CD14-positive monocyte (primary cell): ENCODE measurements around the gene MACROD1. TPM values are rescaled to one million over a fixed set of nuclear protein-coding genes. Genes with fewer than 3 reads are reported as not detected.

Experiments
- DNase-seq, 3 donors: peaks; one replicate each; pipeline ENCODE4 v3.0.0-alpha.2; 2011 to 2022
- H2AFZ ChIP-seq: 2 replicates; pipeline ENCODE4 v1.6.0; 2012; ENCODE audit warnings: mild to moderate bottlenecking, low read depth, low read length, inconsistent platforms; ENCODE audit not compliant: insufficient read depth, poor library complexity, severe bottlenecking
- H3K27ac ChIP-seq, 2 donors: 1 replicate in 1 of 2; 2 replicates in 1 of 2; pipeline ENCODE4 v1.5.1; 2012 to 2013; ENCODE audit warnings: low read length in 2 of 2, control low read depth in 1 of 2, inconsistent platforms in 1 of 2, low read depth in 1 of 2, mild to moderate bottlenecking in 1 of 2
- H3K27me3 ChIP-seq, 2 donors: one replicate each; pipeline versions ENCODE4 v1.6.0 to v1.6.1; 2011 to 2013; ENCODE audit warnings: low read length in 2 of 2; ENCODE audit not compliant: control insufficient read depth in 2 of 2, insufficient read depth in 2 of 2
- H3K36me3 ChIP-seq, 2 donors: replicated peaks in 1 of 2; 1 replicate in 1 of 2; 2 replicates in 1 of 2; pipeline versions ENCODE4 v1.5.1 to v1.6.1; 2012 to 2013; ENCODE audit warnings: low read length in 2 of 2, control low read depth in 1 of 2, inconsistent platforms in 1 of 2, mild to moderate bottlenecking in 1 of 2; ENCODE audit not compliant: insufficient read depth in 2 of 2, control insufficient read depth in 1 of 2
- H3K4me1 ChIP-seq, 2 donors: 1 replicate in 1 of 2; 2 replicates in 1 of 2; pipeline versions ENCODE4 v1.5.1 to v1.6.1; 2012 to 2013; ENCODE audit warnings: low read length in 2 of 2, control low read depth in 1 of 2, inconsistent platforms in 1 of 2, mild to moderate bottlenecking in 1 of 2, moderate library complexity in 1 of 2; ENCODE audit not compliant: insufficient read depth in 2 of 2, control insufficient read depth in 1 of 2
- H3K4me2 ChIP-seq: replicated peaks from 2 replicates; pipeline ENCODE3; 2012; ENCODE audit warnings: low read length, moderate library complexity, mild to moderate bottlenecking; ENCODE audit not compliant: poor library complexity, severe bottlenecking; ENCODE audit errors: extremely low read depth
- H3K4me3 ChIP-seq, 3 experiments: fragments of 200-600 bp in 1 of 3; sonication (generic) in 1 of 3; replicated peaks in 1 of 3; 1 replicate in 2 of 3; 2 replicates in 1 of 3; pipeline ENCODE4 v1.5.1; 2011 to 2013; ENCODE audit warnings: low read length in 3 of 3, mild to moderate bottlenecking in 3 of 3, control low read depth in 2 of 3, low read depth in 2 of 3, inconsistent platforms in 1 of 3, moderate library complexity in 1 of 3
- H3K79me2 ChIP-seq: 2 replicates; pipeline ENCODE4 v1.6.0; 2012; ENCODE audit warnings: mild to moderate bottlenecking, control low read depth, inconsistent platforms, low read length, moderate library complexity; ENCODE audit not compliant: insufficient read depth
- H3K9ac ChIP-seq: 2 replicates; pipeline ENCODE4 v1.6.0; 2017; ENCODE audit warnings: low read length, mild to moderate bottlenecking; ENCODE audit not compliant: insufficient read depth, poor library complexity, severe bottlenecking
- H3K9me3 ChIP-seq, 2 donors: replicated peaks in 1 of 2; 1 replicate in 1 of 2; 2 replicates in 1 of 2; pipeline versions ENCODE4 v1.5.1 to v1.6.1; 2012 to 2013; ENCODE audit warnings: low read length in 2 of 2, control low read depth in 1 of 2; ENCODE audit not compliant: control insufficient read depth in 1 of 2, insufficient read depth in 1 of 2
- H4K20me1 ChIP-seq: 2 replicates; pipeline ENCODE4 v1.6.0; 2012; ENCODE audit warnings: mild to moderate bottlenecking, low read length, control low read depth, moderate library complexity; ENCODE audit not compliant: insufficient read depth
- H3K27ac Mint-ChIP-seq, 7 donors: one replicate each; pipeline ENCODE4 v1.8.0; 2020; ENCODE audit warnings: mild to moderate bottlenecking in 7 of 7, mixed read lengths in 7 of 7, moderate library complexity in 6 of 7, inconsistent platforms in 2 of 7
- H3K27me3 Mint-ChIP-seq, 3 donors: one replicate each; pipeline ENCODE4 v1.8.0; 2021 to 2022; ENCODE audit warnings: low read depth in 3 of 3, mild to moderate bottlenecking in 3 of 3, mixed read lengths in 3 of 3, moderate library complexity in 3 of 3, inconsistent platforms in 1 of 3
- H3K36me3 Mint-ChIP-seq, 2 donors: one replicate each; pipeline ENCODE4 v1.8.0; 2020; ENCODE audit warnings: mixed read lengths in 2 of 2, inconsistent platforms in 1 of 2, mild to moderate bottlenecking in 1 of 2
- H3K4me1 Mint-ChIP-seq: one replicate; pipeline ENCODE4 v1.8.0; 2020; ENCODE audit warnings: mild to moderate bottlenecking, mixed read lengths
- H3K4me3 Mint-ChIP-seq, 2 donors: one replicate each; pipeline ENCODE4 v1.8.0; 2020; ENCODE audit warnings: mild to moderate bottlenecking in 2 of 2, mixed read lengths in 2 of 2, moderate library complexity in 1 of 2
- H3K9me3 Mint-ChIP-seq, 7 donors: one replicate each; pipeline ENCODE4 v1.8.0; 2020 to 2022; ENCODE audit warnings: mixed read lengths in 7 of 7, mild to moderate bottlenecking in 6 of 7, moderate library complexity in 6 of 7, inconsistent platforms in 2 of 7
- WGBS: methylation state at CpG from one replicate; pipeline ENCODE4 v1.1.5; 2013; ENCODE audit warnings: missing lambda C conversion rate; ENCODE audit not compliant: insufficient coverage; 5-methylcytosine and 5-hydroxymethylcytosine counted together
- intact Hi-C, 2 donors: fragments of 100-400 bp; cut with micrococcal nuclease; formaldehyde crosslinking; loops; one replicate each; pipeline versions ENCODE4 v1.15.0 to v1.15.1; 2023
- polyA plus RNA-seq, 3 donors: library from polyadenylated mRNA; depleted of rRNA in 1 of 3; unstranded in 2 of 3; stranded (reverse) in 1 of 3; fragments of 300-500 nt in 2 of 3; fragments of >200 nt in 1 of 3; fragmentation: Illumina TruSeq in 2 of 3; gene quantifications; 1 replicate in 2 of 3; 2 replicates in 1 of 3; pipeline ENCODE4 v1.2.3, GENCODE V29; 2012 to 2021
- TF ChIP-seq, protein P1 (sequence below): fragments of 200-600 bp; IDR thresholded peaks from one replicate; pipeline ENCODE4 v1.8.0; 2022; ENCODE audit warnings: antibody characterized with exemption, mild to moderate bottlenecking

The MACROD1 gene
- polyA plus RNA-seq, 3 donors: 1.5 to 2.4 (median 2.2) TPM

DNA sequence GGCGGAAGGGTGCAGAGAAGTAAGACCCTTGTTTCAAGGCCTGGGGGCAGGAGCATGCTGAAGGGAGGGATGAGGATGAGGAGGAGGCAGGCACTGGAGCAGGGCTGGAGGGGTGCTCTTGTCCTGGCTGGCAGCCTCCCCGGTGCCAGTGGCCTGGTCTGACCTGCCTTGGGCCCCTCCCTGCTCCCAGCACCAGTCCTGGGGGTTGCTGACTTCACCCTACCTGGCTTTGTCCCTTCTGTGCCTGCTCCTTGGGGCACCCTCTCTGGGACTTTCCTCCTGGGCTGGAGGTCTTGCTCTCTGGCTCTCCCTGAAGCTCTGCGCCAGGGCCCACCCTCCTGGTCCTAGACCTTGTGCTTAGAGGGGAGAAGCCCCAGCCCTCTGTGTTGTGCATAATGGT, 134.9 kb downstream of the MACROD1 start:
- intact Hi-C loops: no loop called here

DNA sequence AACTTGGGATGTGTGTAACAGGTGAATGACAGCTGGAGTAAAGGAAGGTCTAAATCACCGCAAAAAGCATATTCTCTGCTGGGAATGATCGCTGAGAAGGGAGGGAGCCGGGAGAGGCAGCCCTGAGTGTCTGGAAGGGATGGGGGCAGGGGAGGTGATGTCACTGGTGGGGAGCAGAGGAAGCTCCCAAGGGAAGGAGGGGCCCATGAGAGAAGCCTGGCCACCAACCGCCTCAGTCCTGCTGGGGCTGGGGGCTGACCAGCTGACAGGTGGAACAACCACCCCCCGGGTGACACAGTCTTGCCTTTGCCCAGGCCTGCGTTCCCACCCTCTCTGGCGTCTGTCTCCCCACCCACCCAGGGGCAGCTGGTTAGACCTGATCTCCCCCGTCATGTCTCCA, 136.1 kb downstream of the MACROD1 start:
- peaks cover 23 to 25% of the 10 kb centered on the region in 2 donors for H3K4me1 ChIP-seq
- TF ChIP-seq, protein P1, sequence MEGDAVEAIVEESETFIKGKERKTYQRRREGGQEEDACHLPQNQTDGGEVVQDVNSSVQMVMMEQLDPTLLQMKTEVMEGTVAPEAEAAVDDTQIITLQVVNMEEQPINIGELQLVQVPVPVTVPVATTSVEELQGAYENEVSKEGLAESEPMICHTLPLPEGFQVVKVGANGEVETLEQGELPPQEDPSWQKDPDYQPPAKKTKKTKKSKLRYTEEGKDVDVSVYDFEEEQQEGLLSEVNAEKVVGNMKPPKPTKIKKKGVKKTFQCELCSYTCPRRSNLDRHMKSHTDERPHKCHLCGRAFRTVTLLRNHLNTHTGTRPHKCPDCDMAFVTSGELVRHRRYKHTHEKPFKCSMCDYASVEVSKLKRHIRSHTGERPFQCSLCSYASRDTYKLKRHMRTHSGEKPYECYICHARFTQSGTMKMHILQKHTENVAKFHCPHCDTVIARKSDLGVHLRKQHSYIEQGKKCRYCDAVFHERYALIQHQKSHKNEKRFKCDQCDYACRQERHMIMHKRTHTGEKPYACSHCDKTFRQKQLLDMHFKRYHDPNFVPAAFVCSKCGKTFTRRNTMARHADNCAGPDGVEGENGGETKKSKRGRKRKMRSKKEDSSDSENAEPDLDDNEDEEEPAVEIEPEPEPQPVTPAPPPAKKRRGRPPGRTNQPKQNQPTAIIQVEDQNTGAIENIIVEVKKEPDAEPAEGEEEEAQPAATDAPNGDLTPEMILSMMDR: no peak
- Mint-ChIP-seq H3K4me1 (peaks cover 28% of the 10 kb centered on the region), H3K27me3 (peaks cover 24 to 28% (median 25%) of the 10 kb centered on the region in 3 donors), H3K27ac (peak overlapping the region in 1 of 7 donors; percentile 54), H3K9me3 (peaks cover 0 to 1% (median 0%) of the 10 kb centered on the region in 7 donors), H3K36me3 (peaks cover 0 to 3% of the 10 kb centered on the region in 2 donors), H3K4me3 (no peak overlapping the region)
- no peak overlapping the region for H3K9ac ChIP-seq
- H3K4me2 ChIP-seq: no peak overlapping the region
- H4K20me1 ChIP-seq: no peaks in the 10 kb centered on the region
- H3K36me3 ChIP-seq: no peaks in the 10 kb centered on the region
- H3K27ac ChIP-seq: no peak overlapping the region
- H3K4me3 ChIP-seq: no peak overlapping the region
- no peak overlapping the region for H2AFZ ChIP-seq
- peaks cover 6 to 20% of the 10 kb centered on the region in 2 donors for H3K27me3 ChIP-seq
- WGBS: 98% methylated on average over 6 of the region's 8 CpGs
- DNase-seq: no peak
- intact Hi-C loops: no loop called here
- H3K9me3 ChIP-seq: peaks cover 3 to 6% of the 10 kb centered on the region in 2 donors
- H3K79me2 ChIP-seq: no peaks in the 10 kb centered on the region

More for the DNA sequence above, 134.9 kb downstream of the MACROD1 start:
- H3K4me1 ChIP-seq: peaks cover 23 to 27% of the 10 kb centered on the region in 2 donors
- no peak overlapping the region for H2AFZ ChIP-seq
- Mint-ChIP-seq H3K4me1 (peaks cover 33% of the 10 kb centered on the region), H3K4me3 (no peak overlapping the region), H3K27me3 (peaks cover 27 to 36% (median 29%) of the 10 kb centered on the region in 3 donors), H3K27ac (no peak overlapping the region), H3K36me3 (peaks cover 0 to 5% of the 10 kb centered on the region in 2 donors), H3K9me3 (peaks cover 0 to 5% (median 3%) of the 10 kb centered on the region in 7 donors)
- TF ChIP-seq, protein P1: no peak
- H3K4me2 ChIP-seq: no peak overlapping the region
- H3K36me3 ChIP-seq: no peaks in the 10 kb centered on the region
- H3K4me3 ChIP-seq: no peak overlapping the region
- H3K27ac ChIP-seq: no peak overlapping the region
- H3K27me3 ChIP-seq: peaks cover 11 to 27% of the 10 kb centered on the region in 2 donors
- 86% methylated on average over 1 of the region's 3 CpGs for WGBS
- H4K20me1 ChIP-seq: no peaks in the 10 kb centered on the region
- H3K9me3 ChIP-seq: peaks cover 3 to 11% of the 10 kb centered on the region in 2 donors
- no peak overlapping the region for H3K9ac ChIP-seq
- no peak for DNase-seq
- no peaks in the 10 kb centered on the region for H3K79me2 ChIP-seq
